Activated gamma-delta T cell treated with anti-CD3 and anti-CD28 coated beads, Interleukin-2, amount 50 U/mL, for 16 hours (primary cell): ENCODE results near the gene CXCL10.
"Not testable (repeated sequence)": the region's sequence is repeated elsewhere in the genome, so short reads cannot be mapped to it uniquely, and the experiment has no call there.

Source experiments
- DNase-seq: peaks from one replicate; pipeline ENCODE4 v3.0.0-alpha.2; 2020; ENCODE audit warnings: low read depth

CXCL10 gene

GRCh38 chr4:76023389-76023788 is at the start of gene CXCL10:
Gene CXCL10 (minus strand): TSS chr4:76023497. CDS start chr4:76023431, 66 bp downstream.
- DNase-seq = no peak

GRCh38 chr4:76072760-76073159 is 49.5 kb upstream of the CXCL10 start:
- no peak for DNase-seq

GRCh38 chr4:76067652-76068286 is 44.5 kb upstream of the CXCL10 start:
- peak; percentile 39 for DNase-seq

- no peak for DNase-seq
These were observed 43.2 kb upstream of the CXCL10 start for GRCh38 chr4:76066546-76066945.

GRCh38 chr4:76061982-76062381 is 38.7 kb upstream of the CXCL10 start:
- DNase-seq = no peak

GRCh38 chr4:76061421-76061820 is 38.1 kb upstream of the CXCL10 start:
- no peak for DNase-seq

GRCh38 chr4:76060506-76060905 is 37.2 kb upstream of the CXCL10 start:
- no peak for DNase-seq

GRCh38 chr4:76059750-76060149 is 36.5 kb upstream of the CXCL10 start:
- no peak for DNase-seq

- no peak for DNase-seq
These were observed 35.7 kb upstream of the CXCL10 start for GRCh38 chr4:76058888-76059426.

- no peak for DNase-seq
These were observed 35.0 kb upstream of the CXCL10 start for GRCh38 chr4:76058302-76058701.

GRCh38 chr4:76055421-76055820 is 32.1 kb upstream of the CXCL10 start:
- no peak for DNase-seq

GRCh38 chr4:76055016-76055415 is 31.7 kb upstream of the CXCL10 start:
- no peak for DNase-seq

GRCh38 chr4:76053730-76054129 is 30.4 kb upstream of the CXCL10 start:
- no peak for DNase-seq

- not testable (repeated sequence) for DNase-seq
These were observed 27.3 kb upstream of the CXCL10 start for GRCh38 chr4:76050560-76051050.

- DNase-seq = not testable (repeated sequence)
These were observed 26.6 kb upstream of the CXCL10 start for GRCh38 chr4:76049860-76050416.

- DNase-seq = not testable (repeated sequence)
These were observed 21.4 kb upstream of the CXCL10 start for GRCh38 chr4:76044686-76045085.

- DNase-seq = not testable (repeated sequence)
These were observed 20.0 kb upstream of the CXCL10 start for GRCh38 chr4:76043306-76043705.

- not testable (repeated sequence) for DNase-seq
These were observed 19.1 kb upstream of the CXCL10 start for GRCh38 chr4:76042241-76042998.

GRCh38 chr4:76036855-76037254 is 13.6 kb upstream of the CXCL10 start:
- no peak for DNase-seq

GRCh38 chr4:76035799-76036380 is 12.6 kb upstream of the CXCL10 start, which contains the start of gene CXCL11:
Gene CXCL11 (minus strand): TSS chr4:76036070. CDS start chr4:76035987, 83 bp downstream.
- no peak for DNase-seq

GRCh38 chr4:76035141-76035540 is 11.8 kb upstream of the CXCL10 start:
- DNase-seq = no peak

- no peak for DNase-seq
These were observed 6.0 kb upstream of the CXCL10 start for GRCh38 chr4:76029300-76029699.
